GM18511 (cell line): Measurements from ENCODE around the gene TMEM69.
"Not testable (repeated sequence)": the region's sequence is repeated elsewhere in the genome, so short reads cannot be mapped to it uniquely, and the experiment has no call there.

Experiments used
- ATAC-seq: cut with Tn5 transposase; IDR thresholded peaks from one replicate; pipeline ENCODE4 v1.9.1; 2021; ENCODE audit warnings: mild to moderate bottlenecking, moderate library complexity; ENCODE audit not compliant: unreplicated experiment

Gene TMEM69

DNA sequence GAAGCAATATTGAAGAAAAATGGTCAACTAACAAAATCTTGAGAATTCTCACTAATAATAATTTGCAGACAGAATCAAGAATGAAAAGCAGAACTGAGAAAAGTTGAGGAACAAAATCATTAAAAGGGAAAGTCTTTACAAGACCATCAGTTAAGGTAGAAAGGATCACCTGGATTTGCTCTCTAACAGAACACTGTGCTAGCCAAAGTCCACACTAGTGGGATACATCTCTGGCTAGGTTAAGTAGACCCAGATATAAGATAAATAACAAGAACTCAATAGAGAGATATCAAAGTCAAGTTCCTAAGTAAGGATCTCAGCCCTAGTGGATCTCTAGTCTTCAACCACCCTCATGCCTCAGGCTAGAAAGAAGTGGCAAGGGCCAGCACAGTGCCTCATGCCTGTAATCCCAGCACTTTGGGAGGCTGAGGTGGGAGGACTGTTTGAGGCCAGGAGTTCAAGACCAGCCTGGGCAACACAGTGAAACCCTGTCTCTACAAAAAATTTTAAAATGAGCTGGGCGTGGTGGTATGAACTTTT is 42.9 kb downstream of the TMEM69 start:
- ATAC-seq: no peak

DNA sequence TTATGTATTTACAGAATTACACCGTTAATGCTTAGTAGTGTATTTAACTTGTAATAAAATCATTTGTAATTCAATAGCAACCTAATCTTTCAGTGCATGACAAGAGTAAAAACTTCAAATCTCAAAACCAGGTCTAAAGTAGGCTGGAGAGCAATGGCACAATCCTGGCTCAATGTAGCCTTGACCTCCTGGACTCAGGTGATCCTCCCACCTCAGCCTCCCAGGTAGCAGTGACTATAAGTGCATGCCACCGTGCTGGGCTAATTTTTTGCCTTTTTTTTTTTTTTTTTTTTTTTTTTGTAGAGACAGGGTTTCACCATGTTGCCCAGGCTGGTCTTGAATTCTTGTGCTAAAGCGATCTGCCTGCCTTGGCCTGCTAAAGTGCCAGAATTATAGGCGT is 51.2 kb downstream of the TMEM69 start:
- ATAC-seq: no peak

DNA sequence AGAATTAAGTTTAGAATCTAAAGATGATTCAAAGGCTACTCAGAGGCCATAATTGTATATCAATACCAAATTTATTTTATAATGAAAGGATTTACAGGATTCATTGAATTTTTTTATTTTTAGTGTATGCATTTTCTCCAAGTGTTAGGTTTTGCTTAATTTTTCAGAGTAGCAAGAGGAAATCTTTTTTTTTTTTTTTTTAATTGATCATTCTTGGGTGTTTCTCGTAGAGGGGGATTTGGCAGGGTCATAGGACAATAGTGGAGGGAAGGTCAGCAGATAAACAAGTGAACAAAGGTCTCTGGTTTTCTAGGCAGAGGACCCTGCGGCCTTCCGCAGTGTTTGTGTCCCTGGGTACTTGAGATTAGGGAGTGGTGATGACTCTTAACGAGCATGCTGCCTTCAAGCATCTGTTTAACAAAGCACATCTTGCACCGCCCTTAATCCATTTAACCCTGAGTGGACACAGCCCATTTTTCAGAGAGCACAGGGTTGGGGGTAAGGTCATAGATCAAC is 51.7 kb downstream of the TMEM69 start:
- not testable (repeated sequence) for ATAC-seq
